Measurements from ENCODE around the gene PAQR5.

The PAQR5 gene

DNA sequence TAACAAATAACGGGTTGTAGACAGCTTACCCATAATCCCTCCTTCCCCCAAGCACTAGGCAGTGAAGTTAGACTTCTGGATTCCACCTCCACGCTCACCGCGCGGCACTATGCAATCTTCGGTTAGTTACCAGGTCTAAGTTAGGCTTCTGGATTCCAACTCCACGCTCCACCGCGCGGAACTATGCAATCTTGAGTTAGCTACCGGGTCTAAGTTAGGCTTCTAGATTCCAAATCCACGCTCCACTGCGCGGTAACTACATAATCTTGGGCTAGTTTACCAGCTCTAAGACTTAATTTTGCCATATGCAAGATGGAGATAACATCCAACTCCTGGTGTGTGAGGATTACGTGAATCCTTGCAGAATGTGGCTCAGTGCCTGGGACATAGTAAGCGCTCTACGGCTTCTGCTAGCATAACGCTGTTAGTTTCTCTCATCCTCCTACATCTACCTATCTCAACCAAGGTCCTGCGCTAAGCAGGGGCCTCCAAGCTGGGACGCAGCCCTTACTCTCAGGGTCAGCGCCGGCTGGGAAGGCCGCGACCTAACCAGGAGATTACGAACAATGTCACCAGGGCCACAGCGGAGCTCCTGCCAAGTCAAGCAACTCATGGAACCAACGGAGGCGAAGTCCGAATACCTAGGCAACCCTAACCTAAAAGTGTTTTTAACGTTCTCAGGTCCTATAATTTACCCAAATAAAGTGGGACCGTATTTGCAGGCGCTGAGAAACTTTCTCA lies 153.4 kb downstream of the PAQR5 start:
- H3K36me3 ChIP-seq (ENCODE audit: insufficient read depth, low read length), result peaks cover 53% of the 10 kb centered on the region
- H3K9me3 ChIP-seq (ENCODE audit: low read depth, low read length), result no peaks in the 10 kb centered on the region
- H3K9ac ChIP-seq (ENCODE audit: insufficient read length), result peak overlapping the region; percentile 73
- peak overlapping the region; percentile 94 for H3K4me3 ChIP-seq
- peak overlapping the region; percentile 88 for H3K27ac ChIP-seq
- TF ChIP-seq EZH2 (IDR thresholded peaks at IDR 0.05), result no peak
- no peak for TF ChIP-seq FOXP2 (optimal IDR thresholded peaks at IDR 0.05; ENCODE audit: control extremely low read depth, extremely low read length, insufficient read depth)
- no peak; the same call in 1 of the 2 replicates for TF ChIP-seq POLR2AphosphoS5 (IDR thresholded peaks at IDR 0.05; ENCODE audit: borderline replicate concordance, low read depth, low read length)
- DNase-seq (ENCODE audit: low read depth, low spot score), result no peak

DNA sequence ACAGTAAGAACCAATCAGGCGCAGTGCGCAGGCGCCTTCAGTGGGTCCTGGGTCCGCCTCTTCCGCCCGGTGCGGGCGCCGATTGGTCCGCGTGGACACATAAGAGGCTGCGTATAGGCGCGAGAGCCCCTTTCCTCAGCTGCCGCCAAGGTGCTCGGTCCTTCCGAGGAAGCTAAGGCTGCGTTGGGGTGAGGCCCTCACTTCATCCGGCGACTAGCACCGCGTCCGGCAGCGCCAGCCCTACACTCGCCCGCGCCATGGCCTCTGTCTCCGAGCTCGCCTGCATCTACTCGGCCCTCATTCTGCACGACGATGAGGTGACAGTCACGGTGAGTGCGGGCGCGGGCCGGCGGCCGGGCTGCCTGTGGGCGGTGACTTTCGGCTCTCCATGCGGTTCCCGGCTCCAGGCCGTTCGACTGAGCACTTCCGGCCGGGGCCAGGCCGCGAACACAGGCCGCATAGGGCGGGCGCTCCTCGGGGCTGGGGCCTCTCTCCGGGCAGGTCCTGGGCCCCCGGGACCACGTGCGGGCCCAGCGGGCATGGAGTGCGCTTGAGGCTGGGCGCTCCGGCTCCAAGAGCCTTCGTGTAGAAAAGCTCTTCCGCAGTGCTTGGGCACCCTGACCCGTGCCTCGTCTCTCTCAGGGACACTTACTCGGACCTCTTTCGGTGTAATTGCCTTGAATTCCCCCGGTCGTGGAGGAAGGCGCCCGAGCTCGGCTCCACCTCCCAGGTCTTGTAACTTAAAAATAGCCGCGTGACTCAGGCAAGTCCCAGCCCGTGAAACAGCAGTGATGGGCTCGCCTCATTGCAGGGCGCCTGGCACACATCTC lies 154.2 kb downstream of the PAQR5 start, which contains the start of gene RPLP1:
RPLP1 (plus strand) TSS at position 127 of the 830 bp plus-strand sequence; CDS start at position 258, 131 bp downstream.
- TF ChIP-seq EZH2 (IDR thresholded peaks at IDR 0.05) (no peak), POLR2AphosphoS5 (IDR thresholded peaks at IDR 0.05; ENCODE audit: borderline replicate concordance, low read depth, low read length) (peak; percentile 100)
- no peaks in the 10 kb centered on the region for H3K9me3 ChIP-seq (ENCODE audit: low read depth, low read length)
- H3K4me3 ChIP-seq, result peak within 1 kb of the TSS; percentile 94
- peak; percentile 81 for DNase-seq (ENCODE audit: low read depth, low spot score)
- peak within 1 kb of the TSS; percentile 97 for H3K9ac ChIP-seq (ENCODE audit: insufficient read length)
- peak within 1 kb of the TSS; percentile 88 for H3K27ac ChIP-seq
- H3K36me3 ChIP-seq (ENCODE audit: insufficient read depth, low read length), result peaks cover 54% of the 10 kb centered on the region

DNA sequence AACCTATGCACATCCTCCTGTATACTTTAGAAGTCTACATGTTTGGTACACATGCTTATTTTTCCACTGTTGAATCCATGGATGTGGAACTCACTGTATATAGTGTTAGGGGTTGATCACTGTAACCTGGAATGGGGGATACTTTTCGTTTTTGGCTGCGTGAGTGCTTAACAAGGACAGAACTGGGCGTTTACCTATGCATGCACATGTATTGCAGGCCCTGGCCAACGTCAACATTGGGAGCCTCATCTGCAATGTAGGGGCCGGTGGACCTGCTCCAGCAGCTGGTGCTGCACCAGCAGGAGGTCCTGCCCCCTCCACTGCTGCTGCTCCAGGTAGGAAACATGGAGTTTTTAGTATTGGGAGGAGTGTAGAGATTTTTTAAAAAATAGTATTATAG lies 156.2 kb downstream of the PAQR5 start:
- DNase-seq (ENCODE audit: low read depth, low spot score), result no peak
- peak overlapping the region; percentile 94 for H3K4me3 ChIP-seq

DNA sequence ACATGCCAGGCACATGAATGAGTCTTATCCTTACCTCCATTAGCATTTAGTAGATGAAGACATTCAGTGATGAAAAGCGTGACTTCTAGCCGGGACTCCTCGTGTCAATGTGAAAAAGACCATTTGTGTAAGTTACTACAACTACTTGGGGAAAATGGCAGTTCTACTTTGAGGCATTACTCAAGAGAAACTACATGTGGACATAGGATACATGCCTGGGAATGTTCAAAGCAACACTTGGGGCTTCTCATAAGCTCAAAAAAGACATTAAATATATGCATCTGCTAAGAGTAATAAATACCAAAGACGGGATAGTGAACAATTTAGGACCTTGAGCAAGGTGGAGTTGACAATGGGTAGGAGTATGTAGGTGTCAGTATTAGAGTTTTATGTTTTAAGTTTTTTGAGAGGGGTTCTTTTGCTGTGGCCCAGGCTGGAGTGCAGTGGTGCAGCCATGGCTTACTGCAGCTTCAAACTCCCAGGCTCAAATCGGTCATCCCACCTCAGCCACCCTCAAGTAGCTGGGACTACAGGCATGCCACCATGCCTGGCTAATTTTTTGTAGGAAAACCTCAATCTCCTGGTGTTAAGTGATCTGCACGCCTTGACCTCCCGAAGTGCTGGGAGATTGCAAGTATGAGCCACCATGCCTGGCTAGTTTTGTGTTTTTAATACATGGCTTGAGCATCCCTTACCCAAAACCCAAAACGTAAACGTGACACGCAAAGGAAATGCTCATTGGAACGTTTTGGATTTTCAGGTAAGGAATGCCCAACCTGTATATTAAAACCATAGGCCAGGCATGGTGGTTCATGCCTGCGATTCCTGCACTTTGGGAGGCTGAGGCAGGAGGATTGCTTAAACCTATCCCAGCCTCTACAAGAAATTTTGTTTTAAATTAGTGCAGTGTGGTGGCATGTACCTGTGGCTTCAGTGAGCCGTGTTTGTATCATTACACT lies 157.8 kb downstream of the PAQR5 start:
- no peaks in the 10 kb centered on the region for H3K9me3 ChIP-seq (ENCODE audit: low read depth, low read length)
- peaks cover 46% of the 10 kb centered on the region for H3K36me3 ChIP-seq (ENCODE audit: insufficient read depth, low read length)
- no peak overlapping the region for H3K9ac ChIP-seq (ENCODE audit: insufficient read length)
- DNase-seq (ENCODE audit: low read depth, low spot score), result no peak
- TF ChIP-seq EZH2 (IDR thresholded peaks at IDR 0.05) (no peak), POLR2AphosphoS5 (IDR thresholded peaks at IDR 0.05; ENCODE audit: borderline replicate concordance, low read depth, low read length) (no peak), FOXP2 (optimal IDR thresholded peaks at IDR 0.05; ENCODE audit: control extremely low read depth, extremely low read length, insufficient read depth) (no peak)
- H3K4me3 ChIP-seq, result no peak overlapping the region
- peak overlapping the region; percentile 65 for H3K27ac ChIP-seq

More for the DNA sequence above, 156.2 kb downstream of the PAQR5 start:
- Histone ChIP-seq H3K27ac (peak overlapping the region; percentile 14), H3K9ac (ENCODE audit: insufficient read length) (peak overlapping the region; percentile 29), H3K9me3 (ENCODE audit: low read depth, low read length) (no peaks in the 10 kb centered on the region), H3K36me3 (ENCODE audit: insufficient read depth, low read length) (peaks cover 46% of the 10 kb centered on the region)
- TF ChIP-seq POLR2AphosphoS5 (IDR thresholded peaks at IDR 0.05; ENCODE audit: borderline replicate concordance, low read depth, low read length) (peak; percentile 11; the same call in 1 of the 2 replicates), FOXP2 (optimal IDR thresholded peaks at IDR 0.05; ENCODE audit: control extremely low read depth, extremely low read length, insufficient read depth) (no peak), EZH2 (IDR thresholded peaks at IDR 0.05) (no peak)

All from SK-N-MC (cell line).